IMR-90 (cell line): ENCODE results near the gene ITPR2. TPM values are rescaled to one million over a fixed set of nuclear protein-coding genes. Genes with fewer than 3 reads are reported as not detected.

Experiments
- ATAC-seq: fragments of 200-7000 bp; cut with Tn5 transposase; 2 replicates; pipeline ENCODE4 v1.9.1; 2020; ENCODE audit warnings: low read depth, mild to moderate bottlenecking, moderate library complexity
- BruUV-seq: library from RNA; stranded (reverse); fragments of 400-500 nt; replicated peaks from 2 replicates; lab custom pipeline; 2021; lab: Mats Ljungman, UMichigan
- CTCF ChIA-PET: fragments of 300-600 bp; formaldehyde crosslinking; extraction: SDS; loops from one replicate; lab custom pipeline; 2021; ENCODE audit warnings: antibody characterized with exemption; lab: Yijun Ruan, JAX
- POLR2A ChIA-PET: fragments of 300-600 bp; sonication (Branson Sonifier 250); formaldehyde crosslinking; loops from one replicate; lab custom pipeline; 2022; ENCODE audit warnings: antibody characterized with exemption; ENCODE audit not compliant: unreplicated experiment; lab: Charles Lee
- DNase-seq: peaks from one replicate; pipeline ENCODE4 v3.0.0; 2013
- H2AFZ ChIP-seq: replicated peaks from 2 replicates; pipeline ENCODE3; 2013; ENCODE audit warnings: low read length, mild to moderate bottlenecking; ENCODE audit not compliant: poor library complexity
- H2AK5ac ChIP-seq: 2 replicates; pipeline ENCODE4 v1.6.1; 2013; ENCODE audit warnings: low read depth, low read length, inconsistent platforms
- H2AK9ac ChIP-seq: replicated peaks from 2 replicates; pipeline ENCODE3; 2013; ENCODE audit warnings: mild to moderate bottlenecking, low read depth, low read length, moderate library complexity; ENCODE audit not compliant: poor library complexity
- H2BK120ac ChIP-seq: 2 replicates; pipeline ENCODE4 v1.6.1; 2013; ENCODE audit warnings: low read depth, low read length, inconsistent platforms
- H2BK15ac ChIP-seq: 3 replicates; pipeline ENCODE4 v1.6.1; 2013; ENCODE audit warnings: low read depth, low read length, inconsistent platforms
- H2BK20ac ChIP-seq: 2 replicates; pipeline ENCODE4 v1.6.1; 2013; ENCODE audit warnings: low read depth, mild to moderate bottlenecking, inconsistent platforms, low read length, moderate library complexity
- H2BK5ac ChIP-seq: 2 replicates; pipeline ENCODE4 v1.6.1; 2013; ENCODE audit warnings: mild to moderate bottlenecking, low read depth, low read length, inconsistent platforms; ENCODE audit not compliant: poor library complexity, severe bottlenecking
- H3K14ac ChIP-seq: replicated peaks from 2 replicates; pipeline ENCODE4 v1.6.1; 2013; ENCODE audit warnings: low read depth, low read length, inconsistent platforms
- H3K18ac ChIP-seq: 2 replicates; pipeline ENCODE4 v1.6.1; 2013; ENCODE audit warnings: low read depth, low read length, control low read depth
- H3K23ac ChIP-seq: 2 replicates; pipeline ENCODE4 v1.6.1; 2013; ENCODE audit warnings: low read depth, low read length, inconsistent platforms
- H3K27ac ChIP-seq: 2 replicates; pipeline ENCODE4 v1.5.1; 2013; ENCODE audit warnings: mild to moderate bottlenecking, control low read depth, low read length; ENCODE audit not compliant: insufficient read depth
- H3K27me3 ChIP-seq: 2 replicates; pipeline ENCODE4 v1.6.1; 2013; ENCODE audit warnings: low read length; ENCODE audit not compliant: control insufficient read depth, insufficient read depth
- H3K36me3 ChIP-seq: 2 replicates; pipeline ENCODE4 v1.6.1; 2013; ENCODE audit warnings: low read length, mixed read lengths; ENCODE audit not compliant: control insufficient read depth, insufficient read depth
- H3K4ac ChIP-seq: 2 replicates; pipeline ENCODE4 v1.6.1; 2013; ENCODE audit warnings: low read depth, low read length, inconsistent platforms
- H3K4me1 ChIP-seq: 2 replicates; pipeline ENCODE4 v1.6.1; 2013; ENCODE audit warnings: low read length, mixed read lengths; ENCODE audit not compliant: control insufficient read depth, insufficient read depth
- H3K4me2 ChIP-seq: 2 replicates; pipeline ENCODE4 v1.6.1; 2013; ENCODE audit warnings: low read depth, mild to moderate bottlenecking, control low read depth, low read length, moderate library complexity
- H3K4me3 ChIP-seq: 2 replicates; pipeline ENCODE4 v1.5.1; 2013; ENCODE audit warnings: low read depth, mild to moderate bottlenecking, control low read depth, low read length, moderate library complexity; ENCODE audit not compliant: insufficient read depth
- H3K56ac ChIP-seq: 2 replicates; pipeline ENCODE4 v1.6.1; 2013; ENCODE audit warnings: low read length, inconsistent platforms; ENCODE audit not compliant: insufficient read depth; ENCODE audit errors: extremely low read depth
- H3K79me1 ChIP-seq, 2 experiments: 2 replicates each; pipeline ENCODE4 v1.6.1; 2013; ENCODE audit warnings: low read length in 2 of 2, inconsistent platforms in 1 of 2, low read depth in 1 of 2
- H3K9ac ChIP-seq: 2 replicates; pipeline ENCODE4 v1.6.1; 2013; ENCODE audit warnings: low read depth, low read length, control low read depth
- H3K9me1 ChIP-seq: 2 replicates; pipeline ENCODE4 v1.6.1; 2013; ENCODE audit warnings: low read length, inconsistent platforms; ENCODE audit not compliant: insufficient read depth
- H3K9me3 ChIP-seq: 2 replicates; pipeline ENCODE4 v1.6.1; 2013; ENCODE audit warnings: low read length; ENCODE audit not compliant: control insufficient read depth, insufficient read depth
- H4K20me1 ChIP-seq: 2 replicates; pipeline ENCODE4 v1.6.1; 2013; ENCODE audit warnings: low read length, inconsistent platforms; ENCODE audit not compliant: insufficient read depth
- H4K5ac ChIP-seq: 2 replicates; pipeline ENCODE4 v1.6.1; 2013; ENCODE audit warnings: mild to moderate bottlenecking, low read depth, low read length, control low read depth
- H4K8ac ChIP-seq, 2 experiments: 2 replicates each; pipeline ENCODE4 v1.6.1; 2013; ENCODE audit warnings: low read depth in 2 of 2, low read length in 2 of 2, control low read depth in 1 of 2, inconsistent platforms in 1 of 2
- H4K91ac ChIP-seq: 2 replicates; pipeline ENCODE4 v1.6.1; 2013; ENCODE audit warnings: low read depth, low read length, inconsistent platforms; ENCODE audit not compliant: insufficient read depth
- MXI1 ChIP-seq: IDR thresholded peaks from 2 replicates; pipeline ENCODE4 v1.6.1; 2012; ENCODE audit warnings: low read depth, mild to moderate bottlenecking, low read length, moderate library complexity, borderline replicate concordance
- NFE2L2 ChIP-seq: fragments of 150-350 bp; IDR thresholded peaks from 2 replicates; pipeline ENCODE4 v1.6.1; 2016; ENCODE audit warnings: low read depth, mild to moderate bottlenecking, low read length
- WGBS, 2 experiments: methylation state at CpG; one replicate each; pipeline versions ENCODE4 v1.1.5 to v1.1.7; 2013; ENCODE audit warnings: missing lambda C conversion rate in 2 of 2; ENCODE audit not compliant: insufficient read length in 1 of 2; ENCODE audit errors: extremely low coverage in 2 of 2; 5-methylcytosine and 5-hydroxymethylcytosine counted together
- dilution Hi-C: fragments of 300-500 bp; cut with HindIII; formaldehyde crosslinking; loops from one replicate; pipeline ENCODE4 v1.14.3; 2018; ENCODE audit warnings: low sequenced_read_pairs; ENCODE audit not compliant: unreplicated experiment
- in situ Hi-C: fragments of 300-500 bp; cut with MboI; formaldehyde crosslinking; loops from 3 replicates; pipeline ENCODE4 v1.14.3; 2019; ENCODE audit warnings: low sequenced_read_pairs, inconsistent platforms, mixed read lengths
- intact Hi-C: fragments of 100-400 bp; cut with micrococcal nuclease; formaldehyde crosslinking; loops from 2 replicates; pipeline ENCODE4 v1.10.0; 2022
- polyA plus RNA-seq, 3 experiments: library from polyadenylated mRNA; depleted of rRNA; stranded (reverse); fragments of >200 nt; gene quantifications; 2 replicates each; pipeline ENCODE4 v1.2.3, GENCODE V29; 2012; ENCODE audit warnings: low replicate concordance in 1 of 3
- total RNA-seq: library from RNA; depleted of rRNA; stranded (reverse); fragments of >200 nt; gene quantifications from 2 replicates; pipeline ENCODE4 v1.2.3, GENCODE V29; 2012
- TF ChIP-seq, protein P1 (sequence below): fragments of 150-350 bp; IDR thresholded peaks from 2 replicates; pipeline ENCODE4 v1.6.1; 2017; ENCODE audit warnings: mild to moderate bottlenecking, antibody characterized with exemption, low read length, low read depth

Gene ITPR2
- total and polyA plus RNA-seq, 2 of the 4 experiments (the other 2 are of a cell fraction): 1.2 to 9.0 TPM

- CTCF ChIA-PET: interaction anchor here (1.4 kb wide), 1 partner anchor 304 kb away, joined by 5 read pairs; no protein-coding TSS in a partner anchor
- no peak overlapping the region for H2AFZ ChIP-seq
- H2BK20ac ChIP-seq: no peak overlapping the region
- H2BK5ac ChIP-seq: no peak overlapping the region
- no peak overlapping the region for H4K8ac ChIP-seq
- H3K4me2 ChIP-seq: no peak overlapping the region
- intact Hi-C loops (loop anchor here (5.0 kb wide), 1 partner anchor 34 kb away; no protein-coding TSS in a partner anchor), dilution Hi-C loops (no loop called here), in situ Hi-C loops (no loop called here)
- no peak overlapping the region for H2BK15ac ChIP-seq
- POLR2A ChIA-PET: no interaction called here
- no peak overlapping the region for H3K4ac ChIP-seq
- no peak overlapping the region for H3K27ac ChIP-seq
- ATAC-seq (no peak), DNase-seq (no peak)
- no peak overlapping the region for H3K4me3 ChIP-seq
- peaks cover 2% of the 10 kb centered on the region; the same call in 1 of the 2 replicates for H3K4me1 ChIP-seq
- no peak overlapping the region for H2AK9ac ChIP-seq
- H4K91ac ChIP-seq: no peak overlapping the region
- no peak overlapping the region for H3K23ac ChIP-seq
- no peaks in the 10 kb centered on the region for H3K9me3 ChIP-seq
- H4K5ac ChIP-seq: no peak overlapping the region
- H3K56ac ChIP-seq: no peak overlapping the region
- H2AK5ac ChIP-seq: no peak overlapping the region
- TF ChIP-seq MXI1 (no peak), NFE2L2 (no peak)
- TF ChIP-seq, protein P1, sequence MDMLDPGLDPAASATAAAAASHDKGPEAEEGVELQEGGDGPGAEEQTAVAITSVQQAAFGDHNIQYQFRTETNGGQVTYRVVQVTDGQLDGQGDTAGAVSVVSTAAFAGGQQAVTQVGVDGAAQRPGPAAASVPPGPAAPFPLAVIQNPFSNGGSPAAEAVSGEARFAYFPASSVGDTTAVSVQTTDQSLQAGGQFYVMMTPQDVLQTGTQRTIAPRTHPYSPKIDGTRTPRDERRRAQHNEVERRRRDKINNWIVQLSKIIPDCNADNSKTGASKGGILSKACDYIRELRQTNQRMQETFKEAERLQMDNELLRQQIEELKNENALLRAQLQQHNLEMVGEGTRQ: no peak
- no peaks in the 10 kb centered on the region for H3K36me3 ChIP-seq
- H3K9ac ChIP-seq: no peak overlapping the region
- no peaks in the 10 kb centered on the region for H3K27me3 ChIP-seq
- H3K14ac ChIP-seq: no peak overlapping the region
- no TSS peak for BruUV-seq
- no peaks in the 10 kb centered on the region; the same call in 1 of the 2 replicates for H3K9me1 ChIP-seq
- H3K79me1 ChIP-seq: no peaks in the 10 kb centered on the region
- WGBS, 2 experiments: no CpG with 5 or more reads among the region's 1 CpG
- H3K18ac ChIP-seq: no peak overlapping the region
- no peak overlapping the region for H2BK120ac ChIP-seq
- H4K20me1 ChIP-seq: no peaks in the 10 kb centered on the region
Measured at GRCh38 chr12:26426652-26427051, 406.3 kb downstream of the ITPR2 start.
